Activated CD8-positive, alpha-beta T cell treated with anti-CD3 and anti-CD28 coated beads for 36 hours (primary cell): ENCODE results near the gene WDR90. TPM values are rescaled to one million over a fixed set of nuclear protein-coding genes. Genes with fewer than 3 reads are reported as not detected.

ENCODE experiments used
- ATAC-seq: fragments of 200-7000 bp; cut with Tn5 transposase; one replicate; pipeline ENCODE4 v1.10.0; 2021; ENCODE audit warnings: mild to moderate bottlenecking, moderate library complexity
- CTCF ChIA-PET: fragments of 350-600 bp; sonication (Branson Sonifier 250); formaldehyde crosslinking; loops from one replicate; lab custom pipeline; 2021; ENCODE audit warnings: antibody characterized with exemption; lab: Charles Lee
- POLR2A ChIA-PET: fragments of 350-600 bp; sonication (Branson Sonifier 250); formaldehyde crosslinking; loops from one replicate; lab custom pipeline; 2021; ENCODE audit warnings: antibody characterized with exemption; lab: Charles Lee
- DNase-seq: peaks from one replicate; pipeline ENCODE4 v3.0.0-alpha.2; 2020
- H3K27ac Mint-ChIP-seq: one replicate; pipeline ENCODE4 v1.8.0; 2021; ENCODE audit warnings: mild to moderate bottlenecking, mixed read lengths
- H3K27me3 Mint-ChIP-seq: one replicate; pipeline ENCODE4 v1.8.0; 2021; ENCODE audit warnings: mixed read lengths
- H3K36me3 Mint-ChIP-seq: one replicate; pipeline ENCODE4 v1.8.0; 2021; ENCODE audit warnings: low read depth, mixed read lengths
- H3K4me1 Mint-ChIP-seq: one replicate; pipeline ENCODE4 v1.8.0; 2021; ENCODE audit warnings: low read depth, mixed read lengths
- H3K4me3 Mint-ChIP-seq: one replicate; pipeline ENCODE4 v1.8.0; 2021; ENCODE audit warnings: mild to moderate bottlenecking, moderate library complexity, mixed read lengths
- H3K9me3 Mint-ChIP-seq: one replicate; pipeline ENCODE4 v1.8.0; 2021; ENCODE audit warnings: mixed read lengths
- intact Hi-C: fragments of 100-400 bp; cut with micrococcal nuclease; formaldehyde crosslinking; loops from one replicate; pipeline ENCODE4 v1.10.0; 2022
- total RNA-seq, 2 experiments: library from RNA; stranded (reverse); gene quantifications; one replicate each; pipeline ENCODE4 v1.2.3, GENCODE V29; 2021
- TF ChIP-seq, protein P1 (sequence below): fragments of 200-600 bp; IDR thresholded peaks from one replicate; pipeline ENCODE4 v1.8.0; 2022; ENCODE audit warnings: antibody characterized with exemption, mild to moderate bottlenecking

The WDR90 gene
- total RNA-seq, 2 experiments from 2014 or later = 89.6 to 90.7 TPM

- H3K36me3 Mint-ChIP-seq = peaks cover 10% of the 10 kb centered on the region
- no peak overlapping the region for H3K27ac Mint-ChIP-seq
- no peak overlapping the region for H3K4me3 Mint-ChIP-seq
- POLR2A ChIA-PET = interaction anchor here (0.8 to 1.5 kb wide), 2 partner anchors 9 to 16 kb away, joined by 3 to 5 read pairs; partner anchors contain the start of gene WDR24
- no peaks in the 10 kb centered on the region for H3K9me3 Mint-ChIP-seq
- H3K4me1 Mint-ChIP-seq = peaks cover 7% of the 10 kb centered on the region
- TF ChIP-seq, protein P1, sequence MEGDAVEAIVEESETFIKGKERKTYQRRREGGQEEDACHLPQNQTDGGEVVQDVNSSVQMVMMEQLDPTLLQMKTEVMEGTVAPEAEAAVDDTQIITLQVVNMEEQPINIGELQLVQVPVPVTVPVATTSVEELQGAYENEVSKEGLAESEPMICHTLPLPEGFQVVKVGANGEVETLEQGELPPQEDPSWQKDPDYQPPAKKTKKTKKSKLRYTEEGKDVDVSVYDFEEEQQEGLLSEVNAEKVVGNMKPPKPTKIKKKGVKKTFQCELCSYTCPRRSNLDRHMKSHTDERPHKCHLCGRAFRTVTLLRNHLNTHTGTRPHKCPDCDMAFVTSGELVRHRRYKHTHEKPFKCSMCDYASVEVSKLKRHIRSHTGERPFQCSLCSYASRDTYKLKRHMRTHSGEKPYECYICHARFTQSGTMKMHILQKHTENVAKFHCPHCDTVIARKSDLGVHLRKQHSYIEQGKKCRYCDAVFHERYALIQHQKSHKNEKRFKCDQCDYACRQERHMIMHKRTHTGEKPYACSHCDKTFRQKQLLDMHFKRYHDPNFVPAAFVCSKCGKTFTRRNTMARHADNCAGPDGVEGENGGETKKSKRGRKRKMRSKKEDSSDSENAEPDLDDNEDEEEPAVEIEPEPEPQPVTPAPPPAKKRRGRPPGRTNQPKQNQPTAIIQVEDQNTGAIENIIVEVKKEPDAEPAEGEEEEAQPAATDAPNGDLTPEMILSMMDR = no peak
- peaks cover 7% of the 10 kb centered on the region for H3K27me3 Mint-ChIP-seq
- no peak for DNase-seq
- ATAC-seq = no peak
- CTCF ChIA-PET = no interaction called here
- intact Hi-C loops = no loop called here
Observed at GRCh38 chr16:673399-673991, 24.3 kb downstream of the WDR90 start.

DNA sequence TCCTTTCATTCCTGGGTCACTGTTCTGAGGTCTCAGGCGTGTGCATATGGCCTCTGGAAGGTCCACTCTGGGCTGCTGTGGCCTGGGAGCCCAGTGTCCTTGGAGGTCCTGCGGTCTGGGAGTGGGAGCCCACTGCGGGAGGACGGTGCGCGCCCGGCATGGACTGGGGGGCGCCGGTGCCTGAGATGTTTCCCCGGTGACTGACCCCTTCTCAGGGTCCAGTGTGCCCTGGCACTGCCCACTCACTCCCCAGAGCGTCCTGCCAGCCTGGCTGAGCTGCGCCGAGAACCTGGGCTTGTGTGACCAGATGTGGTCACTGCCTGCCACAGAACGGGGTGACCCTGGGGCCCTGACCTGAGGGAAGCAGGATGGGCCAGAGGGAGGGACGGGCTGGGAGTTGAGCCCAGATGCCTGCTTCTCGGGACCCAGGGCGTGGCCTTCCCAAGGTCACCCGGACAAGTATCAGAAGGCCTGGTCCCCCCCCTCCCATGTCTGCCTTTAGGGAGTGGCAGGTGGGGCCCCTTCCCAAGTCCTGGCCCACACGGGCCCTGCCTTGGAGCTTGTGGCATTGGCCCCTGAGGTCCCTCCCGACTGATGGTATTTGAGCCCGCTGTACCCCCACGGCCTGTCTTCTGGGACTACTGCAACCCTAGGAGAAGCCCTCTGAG, 25.2 kb downstream of the WDR90 start:
- no peak for DNase-seq
- Mint-ChIP-seq H3K9me3 (no peaks in the 10 kb centered on the region), H3K36me3 (peaks cover 10% of the 10 kb centered on the region), H3K27me3 (peaks cover 7% of the 10 kb centered on the region), H3K4me3 (no peak overlapping the region), H3K27ac (no peak overlapping the region), H3K4me1 (peaks cover 11% of the 10 kb centered on the region)
- TF ChIP-seq, protein P1 = no peak
- ChIA-PET POLR2A (interaction anchor here (0.9 to 1.5 kb wide), 2 partner anchors 15 to 30 kb away, joined by 3 read pairs; partner anchors contain the start of gene WDR24), CTCF (no interaction called here)
- no peak for ATAC-seq
- intact Hi-C loops = no loop called here

DNA sequence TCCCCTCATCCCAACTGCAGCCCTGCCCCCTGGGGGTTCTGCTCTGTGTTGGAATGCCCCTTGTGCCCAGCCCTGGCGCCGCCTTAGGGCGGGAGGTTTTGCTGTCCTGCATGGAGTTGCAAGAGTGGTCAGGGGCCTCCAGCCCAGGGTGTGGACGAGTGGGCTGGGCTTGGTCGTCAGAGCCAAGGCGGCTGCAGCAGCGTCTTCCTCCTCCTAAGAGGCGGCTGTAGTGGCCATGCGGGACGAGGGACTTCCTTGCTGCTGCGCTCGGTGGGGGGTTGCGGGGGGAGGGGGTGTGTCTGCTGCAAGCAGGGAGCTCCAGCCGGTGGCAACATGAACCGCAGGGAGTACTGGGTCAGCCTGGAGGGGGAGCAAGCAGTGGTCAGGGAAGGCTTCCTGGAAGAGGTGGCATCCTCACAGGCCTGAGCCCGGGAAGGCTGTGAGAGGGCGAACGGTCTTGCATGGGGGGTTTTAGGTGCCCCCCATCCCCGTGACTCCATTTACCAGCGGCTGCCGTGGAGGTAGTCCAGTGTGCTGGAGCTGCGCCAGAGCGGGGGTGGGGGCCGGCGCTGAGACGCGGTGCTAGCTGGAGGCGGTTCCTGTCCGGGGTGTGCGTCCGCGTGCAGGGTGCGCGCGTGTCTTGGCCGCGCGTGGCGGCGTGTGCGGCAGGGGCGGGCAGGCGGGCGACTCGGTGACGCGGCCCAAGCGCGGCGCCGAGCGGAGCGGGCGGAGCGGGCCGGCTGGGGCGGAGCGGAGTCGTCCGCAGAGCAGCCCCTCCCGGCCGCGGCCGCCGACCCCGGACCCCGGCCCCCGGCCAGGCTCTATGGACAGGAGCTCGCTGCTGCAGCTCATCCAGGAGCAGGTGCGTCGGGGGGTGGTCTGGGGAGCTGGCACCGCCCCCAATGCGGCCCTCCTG, 26.1 kb downstream of the WDR90 start, which contains the start of gene RHBDL1:
RHBDL1 (plus strand) TSS at position 704 of the 916 bp plus-strand sequence; CDS start at position 824, 120 bp downstream.
- H3K9me3 Mint-ChIP-seq = no peaks in the 10 kb centered on the region
- peaks cover 11% of the 10 kb centered on the region for H3K4me1 Mint-ChIP-seq
- peaks cover 7% of the 10 kb centered on the region for H3K27me3 Mint-ChIP-seq
- no peak within 1 kb of the TSS for H3K27ac Mint-ChIP-seq
- POLR2A ChIA-PET = interaction anchor here (0.9 to 1.9 kb wide), 11 partner anchors 9 to 121 kb away, joined by 3 to 8 read pairs (median 3); partner anchors contain the start of genes JMJD8, WDR24 and WDR90
- DNase-seq (no peak), ATAC-seq (no peak)
- intact Hi-C loops = no loop called here
- H3K4me3 Mint-ChIP-seq = no peak within 1 kb of the TSS
- CTCF ChIA-PET = interaction anchor here (0.8 to 1.7 kb wide), 4 partner anchors 9 to 66 kb away, joined by 3 read pairs; partner anchors contain the start of gene CIAO3
- TF ChIP-seq, protein P1 = no peak
- peaks cover 7% of the 10 kb centered on the region for H3K36me3 Mint-ChIP-seq

GRCh38 chr16:675884-676564, 26.9 kb downstream of the WDR90 start:
- TF ChIP-seq, protein P1 = no peak
- intact Hi-C loops = no loop called here
- H3K4me1 Mint-ChIP-seq = peaks cover 12% of the 10 kb centered on the region
- no peak overlapping the region for H3K27ac Mint-ChIP-seq
- DNase-seq (no peak), ATAC-seq (no peak)
- CTCF ChIA-PET = interaction anchor here (0.8 to 1.7 kb wide), 5 partner anchors 8 to 65 kb away, joined by 3 read pairs; partner anchors contain the start of genes CIAO3 and RHOT2
- peaks cover 6% of the 10 kb centered on the region for H3K36me3 Mint-ChIP-seq
- peaks cover 7% of the 10 kb centered on the region for H3K27me3 Mint-ChIP-seq
- H3K9me3 Mint-ChIP-seq = no peaks in the 10 kb centered on the region
- POLR2A ChIA-PET = interaction anchor here (0.9 to 1.9 kb wide), 10 partner anchors 8 to 120 kb away, joined by 3 to 8 read pairs (median 3); partner anchors contain the start of genes JMJD8, WDR24 and WDR90
- H3K4me3 Mint-ChIP-seq = no peak overlapping the region
